Measurements from ENCODE around the gene ZBED2. TPM values are rescaled to one million over a fixed set of nuclear protein-coding genes. Genes with fewer than 3 reads are reported as not detected.
"Not testable (repeated sequence)": the region's sequence is repeated elsewhere in the genome, so short reads cannot be mapped to it uniquely, and the experiment has no call there.

ZBED2 gene
- polyA plus RNA-seq, 5 donors, result 0.08 to 0.20 (median 0.18) TPM; not detected in 1

- DNase-seq, result no peak
Observed at GRCh38 chr3:111571907-111572460, 23.2 kb downstream of the ZBED2 start.

DNA sequence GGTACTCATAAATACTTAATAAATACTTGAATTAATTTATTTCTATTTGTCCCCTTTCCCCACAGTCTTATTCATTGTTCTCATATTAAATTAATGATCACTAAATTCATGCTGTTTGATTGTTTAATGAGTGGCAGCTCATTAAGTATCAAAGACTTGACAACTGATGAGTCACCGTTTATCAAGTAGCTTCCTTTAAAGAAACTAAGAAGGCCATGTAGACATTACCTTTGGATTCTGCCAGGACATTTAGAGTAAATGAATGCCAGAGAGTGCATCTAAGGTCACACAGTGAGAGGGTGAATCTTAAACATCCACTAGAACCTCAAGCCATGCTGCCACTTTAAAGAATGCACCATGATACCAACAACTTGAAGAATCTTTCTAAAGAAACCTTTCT, 23.9 kb downstream of the ZBED2 start:
- no peak for DNase-seq

DNA sequence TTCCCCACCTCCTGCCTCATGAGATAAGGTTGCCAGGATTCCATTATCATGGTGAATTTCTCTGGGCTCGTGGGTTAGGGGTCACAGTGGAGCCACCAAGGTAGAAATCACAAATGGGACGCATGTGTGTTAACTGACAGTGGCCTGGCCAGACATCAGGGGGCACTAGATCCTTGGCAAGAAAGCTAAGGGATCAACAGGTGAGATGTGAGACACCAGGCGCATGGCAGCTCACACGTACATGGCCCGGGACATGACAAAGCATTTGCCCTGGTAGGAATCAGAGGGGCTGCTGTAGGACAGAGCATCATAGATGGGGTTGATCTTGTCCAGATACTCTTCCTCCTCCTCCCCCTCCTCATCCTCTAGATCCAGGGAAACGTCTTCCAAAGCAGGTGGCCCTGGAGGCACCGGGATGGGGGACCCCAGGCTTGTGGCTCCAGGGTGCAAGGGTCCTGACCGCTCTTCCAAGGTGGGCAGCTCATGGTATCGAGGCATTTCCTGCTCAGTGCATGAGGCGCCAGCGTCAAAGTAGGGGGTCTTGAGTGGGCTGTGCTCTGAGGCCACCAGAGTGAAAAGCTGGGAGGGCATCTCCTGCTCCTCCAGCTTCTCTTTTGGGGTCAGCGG, 24.6 kb downstream of the ZBED2 start:
- DNase-seq, result no peak

DNA sequence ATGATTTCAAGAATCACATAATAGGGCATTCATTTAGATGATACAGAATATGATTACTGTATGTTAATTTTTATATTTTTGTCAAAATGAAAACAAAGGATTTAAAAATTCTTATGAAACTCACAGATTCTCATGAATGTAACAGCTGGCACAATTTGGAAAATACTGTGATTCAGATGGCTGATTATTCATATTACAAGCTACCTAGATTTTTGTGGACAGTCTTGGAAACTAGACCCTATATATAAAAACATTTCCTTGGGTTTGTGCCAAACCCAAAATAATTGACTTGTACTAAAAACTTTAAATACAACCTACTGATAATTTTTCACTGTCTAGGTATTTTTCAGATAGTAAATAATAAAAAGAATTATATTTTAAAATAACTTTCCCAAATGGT, 26.2 kb downstream of the ZBED2 start:
- no peak for DNase-seq

DNA sequence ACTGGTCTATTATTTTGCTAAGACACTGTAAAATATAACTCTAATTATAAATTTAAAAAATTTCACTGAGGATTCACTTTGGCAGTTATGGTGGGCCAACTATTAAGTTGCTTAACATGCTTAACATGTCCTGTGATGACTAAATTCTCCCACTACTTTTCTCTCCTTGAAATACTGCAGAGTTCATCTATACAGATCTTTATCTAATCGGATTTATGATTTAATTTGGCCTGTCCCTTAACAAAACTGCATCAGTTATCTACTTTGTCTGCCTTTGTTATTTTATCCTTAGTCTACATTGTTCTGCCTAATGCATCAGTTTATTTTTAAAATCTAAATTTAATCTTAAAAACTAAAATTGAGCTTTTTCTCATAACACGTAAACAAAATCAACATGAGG, 26.8 kb downstream of the ZBED2 start:
- DNase-seq, result no peak

DNA sequence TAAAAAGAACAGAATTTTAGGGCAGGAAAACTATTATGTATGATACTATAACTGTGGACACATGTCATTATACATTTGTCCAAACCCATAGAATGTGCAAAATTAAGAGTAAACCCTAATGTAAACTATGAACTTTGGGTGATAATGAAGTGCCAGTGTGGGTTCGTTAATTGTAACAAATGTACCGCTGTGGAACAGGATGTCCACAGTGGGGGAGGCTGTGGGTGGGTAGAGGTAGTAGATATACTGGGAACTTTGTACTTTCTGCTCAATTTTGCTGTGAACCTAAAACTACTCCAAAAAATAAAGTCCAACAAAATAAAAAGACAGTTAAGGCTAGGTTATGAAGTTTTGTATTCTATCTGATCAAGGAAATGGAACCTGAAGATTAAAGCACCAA, 28.3 kb downstream of the ZBED2 start:
- no peak for DNase-seq

- not testable (repeated sequence) for DNase-seq
Observed at GRCh38 chr3:111561902-111562301, 33.2 kb downstream of the ZBED2 start.

DNA sequence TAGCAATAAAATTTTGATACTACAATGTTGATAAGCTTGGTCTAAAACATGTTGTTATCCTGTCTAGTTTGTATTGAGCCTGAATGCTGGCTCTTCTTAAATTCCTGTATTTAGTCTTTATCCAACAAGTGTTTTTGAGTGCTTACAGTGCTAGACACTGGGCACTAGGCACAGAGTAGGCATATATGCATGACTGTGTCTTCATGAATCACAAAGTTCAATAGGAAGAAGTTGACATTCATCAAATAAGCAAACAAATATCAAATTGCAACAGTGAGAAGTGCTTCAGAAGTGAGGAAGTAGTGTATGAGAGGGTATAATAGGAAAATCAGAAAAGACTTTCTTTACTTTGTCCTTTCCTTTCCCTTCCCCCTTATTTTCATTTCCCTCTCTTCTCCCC, 46.4 kb downstream of the ZBED2 start:
- no peak for DNase-seq

DNA sequence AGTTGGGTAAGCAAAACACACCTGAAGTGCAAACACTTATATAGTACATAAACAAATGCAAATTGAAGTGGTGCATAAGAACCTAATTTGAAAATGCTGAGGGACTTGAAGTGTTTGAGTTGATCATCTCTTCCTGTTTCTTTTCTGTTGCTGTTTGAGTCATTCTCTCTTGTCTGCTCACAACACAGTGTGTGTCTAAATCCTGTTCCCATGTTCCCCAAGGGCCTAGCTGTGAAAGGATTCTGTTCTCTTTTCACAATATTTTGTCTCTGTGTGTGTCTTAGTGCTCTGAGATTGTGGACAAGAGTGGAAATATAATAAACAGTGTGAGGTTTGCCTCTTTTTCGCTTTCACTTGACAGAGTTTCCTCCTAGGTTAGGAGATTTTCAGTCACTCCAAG, 47.1 kb downstream of the ZBED2 start:
- DNase-seq, result no peak

DNA sequence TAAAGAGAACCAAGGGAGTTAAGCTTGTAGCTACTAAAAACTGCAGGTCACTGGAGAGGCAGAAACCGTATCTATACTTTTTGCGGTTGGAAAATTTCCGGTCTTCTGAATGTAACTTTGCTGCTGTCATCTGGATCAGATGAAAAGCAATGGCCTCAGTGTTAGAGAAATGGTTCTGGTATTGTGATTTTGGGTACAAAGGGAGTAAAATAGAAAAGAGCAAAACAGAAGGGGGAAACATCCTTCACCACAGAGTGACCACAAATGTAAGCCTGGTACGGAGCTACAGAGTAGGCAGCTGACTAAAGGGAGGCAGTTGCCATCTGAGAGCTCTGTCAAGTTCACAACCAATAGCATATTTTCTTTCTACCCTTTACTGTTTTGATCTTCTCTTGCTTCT, 47.5 kb downstream of the ZBED2 start:
- DNase-seq, result no peak

- DNase-seq, result no peak
Observed at GRCh38 chr3:111545349-111545748, 49.8 kb downstream of the ZBED2 start.

Other genes starting within 250 kb of the ZBED2 start
- 1 to 10 TPM in 3 of 5 donors, under 1 TPM in 2; 0.76 to 1.6 (median 1.3) TPM for gene CD96, start 53.1 kb downstream of the ZBED2 start, polyA plus RNA-seq (ENCODE audit: insufficient read depth in 1 of 5, insufficient read length in 5 of 5, low replicate concordance in 1 of 5)
- 1 to 10 TPM; 2.3 to 3.9 (median 2.8) TPM for gene PLCXD2, start 79.3 kb upstream of the ZBED2 start, polyA plus RNA-seq (ENCODE audit: insufficient read depth in 1 of 5, insufficient read length in 5 of 5, low replicate concordance in 1 of 5)